NCI-H1417 treated with DMSO at 0.1 percent for 48 hours (cell line): ENCODE results near the gene CSMD2.
"Not testable (repeated sequence)": the region's sequence is repeated elsewhere in the genome, so short reads cannot be mapped to it uniquely, and the experiment has no call there.

Source experiments
- DNase-seq: peaks from one replicate; lab custom pipeline; 2025; lab: John Stamatoyannopoulos, UW

CSMD2 gene

DNA sequence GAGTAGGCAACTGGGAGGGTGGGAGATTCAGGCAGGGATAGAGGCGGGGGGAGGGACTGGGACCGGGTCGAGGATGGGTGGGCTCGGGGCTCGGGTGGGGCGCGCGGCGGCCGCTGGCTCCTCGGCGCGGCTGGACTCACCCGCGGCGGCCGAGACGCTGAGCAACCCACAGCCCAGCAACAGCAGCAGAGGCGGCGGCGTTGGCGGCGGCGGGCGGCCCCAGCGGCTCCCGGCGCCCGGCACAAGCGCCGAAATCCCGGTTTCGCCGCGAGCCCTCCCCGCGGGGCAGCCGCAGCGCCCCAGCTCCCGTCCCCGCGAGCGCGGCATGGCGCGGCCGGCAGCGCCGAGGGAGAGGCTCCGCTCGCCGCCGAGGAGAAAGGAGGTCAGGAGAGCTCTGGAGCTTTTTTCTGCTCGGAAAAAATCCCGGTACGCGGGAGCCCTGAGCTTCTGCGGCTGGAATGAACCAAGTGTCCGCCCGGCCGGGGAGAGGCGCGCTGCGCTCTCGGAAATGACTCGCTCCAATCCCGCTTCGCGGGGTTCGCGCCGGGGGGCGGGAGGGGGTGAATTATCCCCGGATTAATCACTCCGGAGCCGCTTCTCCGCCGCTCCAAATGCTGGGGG lies at the start of gene CSMD2:
Gene CSMD2 (minus strand): TSS at position 460 of the 621 bp plus-strand sequence. CDS start 133 bp downstream, at position 327.
- DNase-seq, result no peak

DNA sequence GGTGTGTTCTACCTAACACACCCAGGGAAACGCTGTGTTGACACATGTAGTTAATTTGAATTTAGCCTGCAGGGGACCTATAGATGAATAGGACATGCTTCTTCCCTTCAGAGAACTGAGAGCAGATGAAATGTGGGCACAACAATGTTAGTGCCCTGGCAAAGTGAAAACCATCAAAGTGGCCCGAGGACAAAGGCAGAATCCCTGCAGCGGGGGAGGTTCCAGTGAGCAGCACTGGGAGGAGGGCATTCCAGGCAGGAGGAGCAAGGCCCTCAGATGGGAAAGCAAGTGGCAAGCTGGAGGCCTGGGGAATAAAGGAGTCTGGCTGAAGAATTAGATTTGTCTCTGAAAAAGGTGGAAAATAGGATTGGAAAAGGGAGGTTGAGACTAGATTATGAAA lies 48.9 kb upstream of the CSMD2 start:
- DNase-seq, result no peak

DNA sequence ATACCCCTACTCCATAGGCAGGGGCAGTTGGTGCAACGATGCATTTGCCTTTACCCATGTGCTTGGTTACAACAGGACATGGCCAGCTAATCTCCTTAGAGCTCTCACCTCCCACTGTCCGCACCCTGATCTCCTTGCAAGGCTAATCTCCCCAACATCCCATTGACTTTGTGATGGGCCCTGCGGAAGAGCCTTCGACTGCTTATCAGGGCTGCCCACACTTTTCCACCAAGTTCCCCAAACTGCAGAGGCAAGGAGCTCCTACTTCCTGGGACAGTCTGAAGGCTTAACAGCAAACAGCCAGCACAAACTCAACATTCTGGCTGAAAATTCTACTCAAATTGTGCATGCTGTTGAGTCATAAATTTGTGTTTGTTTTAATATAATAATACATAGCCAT lies 47.6 kb upstream of the CSMD2 start:
- DNase-seq, result no peak

DNA sequence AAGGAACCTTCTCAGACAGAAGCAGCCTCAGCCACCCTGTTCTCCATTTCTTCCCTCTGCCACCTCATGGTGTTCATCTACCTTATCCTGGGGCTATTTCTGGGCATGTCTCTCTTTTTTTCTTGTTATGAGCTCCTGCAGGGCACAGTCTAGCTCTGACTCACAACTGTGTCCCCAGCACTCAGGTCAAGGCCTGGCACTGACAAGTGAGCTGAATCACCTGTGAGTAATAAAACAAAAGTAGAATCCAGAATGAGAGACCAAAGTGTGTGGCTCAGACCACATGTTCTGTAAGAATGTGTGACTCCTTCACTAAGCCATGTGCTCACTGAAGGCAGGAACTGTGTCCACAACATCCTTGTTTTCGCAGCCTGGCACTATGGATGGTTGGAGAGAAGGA lies 34.9 kb upstream of the CSMD2 start:
- no peak for DNase-seq

DNA sequence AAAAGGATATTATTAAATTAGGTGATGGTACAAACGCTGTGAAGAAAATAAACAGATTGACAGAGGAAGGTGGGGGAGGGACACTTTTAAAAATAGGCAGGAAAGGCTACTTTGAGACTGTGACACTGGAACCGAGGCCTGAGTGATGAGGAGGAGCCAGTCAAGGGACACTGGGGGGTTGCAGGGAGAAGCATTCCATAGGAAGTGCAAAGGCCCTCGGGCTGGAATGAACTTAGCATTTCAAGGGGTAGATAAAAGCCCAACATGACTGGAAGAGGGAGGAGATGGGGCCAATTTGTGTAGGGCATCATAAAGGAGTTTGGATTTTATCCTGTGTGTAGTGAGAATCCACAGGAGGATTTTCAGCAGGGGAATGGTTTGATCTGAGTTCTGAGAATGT lies 27.6 kb upstream of the CSMD2 start:
- no peak for DNase-seq

DNA sequence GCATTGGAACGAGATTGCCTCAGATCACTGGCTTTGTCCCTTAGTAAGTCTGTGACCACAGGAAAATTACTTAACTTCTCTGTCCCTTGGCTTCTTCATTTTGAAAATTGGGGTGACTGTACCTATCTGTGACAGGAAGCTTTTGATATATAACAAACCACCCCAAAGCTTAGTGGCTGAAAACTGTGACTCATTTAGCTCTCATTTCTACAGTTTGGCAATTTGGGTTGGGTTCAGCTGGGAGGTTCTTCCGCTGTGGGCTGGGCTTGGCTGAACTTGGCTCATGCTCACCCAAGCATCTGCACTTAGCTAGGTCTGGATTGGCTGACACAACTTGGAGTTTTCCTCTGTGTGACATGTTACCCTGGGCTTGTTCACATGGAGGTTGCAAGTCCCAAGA lies 25.7 kb upstream of the CSMD2 start:
- no peak for DNase-seq

DNA sequence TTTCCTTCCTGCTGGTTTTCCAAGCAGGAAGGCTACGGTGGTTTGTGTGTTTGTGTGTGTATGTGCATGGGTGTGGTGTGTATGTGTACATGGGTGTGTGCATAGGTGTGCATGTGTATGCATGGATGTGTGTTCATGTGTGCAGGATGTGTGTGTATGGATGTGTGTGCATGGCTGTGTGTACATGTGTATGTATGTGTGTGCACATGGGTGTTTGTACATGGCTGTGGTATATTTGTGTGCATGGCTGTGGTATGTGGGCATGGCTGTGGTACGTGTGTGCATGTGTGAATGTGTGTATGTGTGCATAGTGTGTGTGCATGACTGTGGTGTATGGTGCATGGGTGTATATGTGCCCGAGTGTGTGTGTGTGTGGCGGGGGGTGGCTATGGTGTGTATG lies 24.0 kb upstream of the CSMD2 start:
- no peak for DNase-seq

DNA sequence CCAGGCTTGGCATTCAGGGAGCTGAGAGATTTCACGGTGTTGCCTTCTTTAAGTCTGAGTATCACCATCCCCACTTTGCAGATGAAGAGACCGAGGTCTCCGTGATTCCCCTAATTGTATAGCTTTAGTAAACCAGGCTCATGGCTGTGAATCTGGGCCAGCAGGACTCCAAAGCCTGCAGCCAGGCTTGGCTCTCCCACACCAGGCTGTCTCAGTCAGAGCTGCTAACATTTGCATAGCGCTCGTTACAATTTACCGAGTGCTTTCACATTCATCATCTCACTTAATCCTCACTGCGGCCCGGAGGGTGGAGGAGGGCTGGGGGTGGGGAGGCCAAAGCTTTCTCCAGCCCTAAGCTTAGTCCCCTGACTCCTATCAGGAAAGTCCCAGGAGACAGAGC lies 23.4 kb upstream of the CSMD2 start:
- no peak for DNase-seq

DNA sequence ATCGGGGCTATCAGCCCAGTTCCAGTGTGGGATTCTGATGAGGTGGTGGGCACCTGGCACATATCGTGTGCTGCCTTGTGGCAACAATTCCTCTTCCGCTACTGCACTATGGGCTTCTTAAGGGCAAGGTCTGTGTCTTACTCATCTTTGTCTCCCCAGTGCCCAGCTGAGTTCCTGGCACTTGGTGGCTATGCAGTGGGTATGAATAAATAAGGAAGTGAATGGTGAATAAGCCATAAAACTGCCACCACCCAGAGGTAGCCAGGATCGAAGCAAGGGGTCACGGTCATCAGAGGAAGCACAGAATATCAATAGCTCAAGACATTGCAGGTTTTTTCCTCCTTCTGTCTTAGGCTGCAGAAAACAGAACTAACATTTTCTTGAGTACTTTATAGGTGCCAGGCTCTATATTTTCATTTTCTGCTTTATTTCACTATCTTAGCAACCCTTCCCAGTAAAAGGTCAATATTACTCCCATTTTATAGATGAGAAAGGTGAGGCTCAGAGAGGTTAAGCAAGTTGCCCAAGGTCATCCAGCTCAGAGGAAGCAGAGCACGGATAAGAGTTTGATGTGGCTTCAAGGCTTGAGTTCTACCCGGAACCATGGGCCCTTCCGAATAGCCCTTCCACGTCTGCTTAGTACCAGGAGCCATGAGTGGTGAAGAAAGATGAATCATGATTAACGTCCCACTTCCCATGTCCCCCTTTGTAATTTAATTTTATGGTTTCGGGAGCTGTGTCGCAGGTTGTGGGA lies 21.9 kb upstream of the CSMD2 start:
- no peak for DNase-seq

DNA sequence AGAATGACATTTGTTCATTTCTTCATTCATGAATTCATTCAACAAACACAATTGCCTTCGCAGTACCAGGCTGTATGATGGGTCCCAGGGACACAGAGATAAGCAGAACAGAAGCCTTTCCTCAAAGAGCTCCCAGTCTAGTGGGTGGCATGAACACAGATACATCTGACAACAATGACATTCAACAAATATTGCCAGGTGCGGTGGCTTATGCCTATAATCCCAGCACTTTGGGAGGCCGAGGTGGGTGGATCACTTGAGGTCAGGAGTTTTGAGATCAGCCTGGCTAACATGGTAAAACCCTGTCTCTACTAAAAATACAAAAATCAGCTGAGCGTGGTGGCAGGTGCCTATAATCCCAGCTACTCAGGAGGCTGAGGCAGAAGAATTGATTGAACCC lies 18.4 kb upstream of the CSMD2 start:
- not testable (repeated sequence) for DNase-seq

DNA sequence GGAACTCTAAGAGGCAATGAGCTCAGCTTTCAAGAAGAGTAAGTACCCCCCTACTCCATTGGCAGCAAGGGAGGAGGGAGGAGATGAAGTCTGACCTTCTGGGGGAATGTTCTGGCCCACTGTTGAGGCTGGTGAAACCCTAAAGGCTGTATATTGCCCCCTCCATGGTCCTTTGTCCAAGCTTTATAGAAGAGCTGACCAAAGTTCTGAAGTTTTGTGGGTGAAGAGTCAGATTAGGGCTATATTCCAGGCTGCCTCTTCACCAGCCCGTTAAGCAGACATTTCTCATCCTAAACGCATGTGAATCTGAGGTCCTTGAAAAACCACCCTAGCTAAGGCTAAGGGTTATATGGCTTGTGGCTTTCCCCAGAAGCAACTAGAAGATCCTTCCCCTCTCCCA lies 13.0 kb upstream of the CSMD2 start:
- no peak for DNase-seq

DNA sequence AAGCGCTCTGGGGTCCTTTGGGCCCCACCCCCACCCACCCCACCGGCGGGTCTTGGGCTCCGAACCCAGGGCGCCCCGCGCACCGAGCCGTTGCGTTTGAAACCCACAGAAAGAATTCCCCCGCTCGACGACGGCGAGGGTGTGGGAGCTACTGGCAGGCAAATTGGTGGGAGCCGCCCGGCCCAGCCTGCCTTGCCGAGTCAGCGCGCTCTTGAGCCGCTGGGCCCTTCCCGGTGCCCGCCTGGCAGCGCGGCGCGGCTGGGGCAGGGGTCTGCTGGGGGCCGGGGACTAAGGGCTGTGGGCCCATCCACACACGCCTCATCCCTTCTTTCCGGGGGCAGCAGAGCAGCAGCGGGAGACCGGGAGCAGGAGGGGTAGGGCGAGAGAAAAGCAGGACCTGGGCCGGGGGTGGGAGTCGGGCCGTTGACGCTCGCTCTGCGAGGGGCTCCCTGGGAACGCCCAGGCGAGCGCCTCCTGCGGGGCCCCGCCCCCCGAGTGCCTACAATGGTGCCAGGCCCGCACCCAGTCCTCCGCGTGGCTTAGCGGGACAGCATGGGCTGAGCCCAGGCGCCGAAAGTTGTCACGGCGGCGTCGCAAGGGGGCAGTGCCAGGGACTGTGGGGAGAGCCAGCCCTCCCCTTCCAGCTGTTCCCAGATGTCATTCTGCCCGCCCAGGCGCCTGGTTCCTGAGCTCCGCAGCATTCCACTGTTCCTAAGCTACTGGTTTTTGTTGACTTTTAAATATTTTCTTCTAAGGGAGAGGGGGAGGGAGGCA lies 12.0 kb upstream of the CSMD2 start, which contains the start of gene C1orf94:
Gene C1orf94 (plus strand): TSS at position 78 of the 774 bp plus-strand sequence. CDS start 883 bp downstream, outside the sequence.
- DNase-seq, result no peak

DNA sequence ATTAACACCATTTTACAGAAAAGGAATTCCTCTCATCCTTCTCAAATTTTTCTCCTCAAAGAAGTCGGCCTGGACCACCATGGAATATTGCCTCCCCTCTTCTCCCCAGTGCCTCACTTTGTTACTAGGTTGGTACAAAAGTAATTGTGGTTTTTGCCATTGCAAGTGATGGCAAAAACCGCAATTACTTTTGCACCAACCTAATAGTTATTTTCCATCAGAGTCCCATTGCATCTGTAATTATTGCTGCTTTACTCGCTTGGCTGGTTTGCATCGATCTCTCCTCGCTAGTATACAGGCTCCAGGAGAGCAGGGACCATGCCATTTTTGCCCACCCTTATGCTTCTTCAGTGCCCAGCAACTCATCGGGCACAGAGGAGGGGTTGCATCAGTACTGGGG lies 10.7 kb upstream of the CSMD2 start:
- DNase-seq, result no peak

DNA sequence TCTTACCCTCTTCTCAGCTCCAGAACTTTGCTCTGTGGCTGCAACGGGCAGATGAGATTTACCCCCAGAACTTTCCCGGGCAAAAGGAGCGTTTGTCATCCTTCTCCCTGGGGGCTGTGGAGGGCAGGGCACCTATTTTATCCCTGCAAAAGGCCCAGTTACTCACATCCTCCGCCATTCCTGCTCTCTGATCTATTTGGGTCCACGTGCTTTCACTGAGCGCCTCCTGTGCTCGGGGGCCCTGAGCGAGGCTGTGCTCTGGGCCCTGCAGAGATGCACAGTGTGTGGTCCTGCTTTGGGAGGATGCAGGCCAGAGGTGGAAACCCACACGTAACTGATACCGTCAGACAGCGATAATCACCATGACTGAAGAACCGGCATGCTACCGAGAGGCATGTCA lies 2.4 kb upstream of the CSMD2 start:
- DNase-seq, result no peak

DNA sequence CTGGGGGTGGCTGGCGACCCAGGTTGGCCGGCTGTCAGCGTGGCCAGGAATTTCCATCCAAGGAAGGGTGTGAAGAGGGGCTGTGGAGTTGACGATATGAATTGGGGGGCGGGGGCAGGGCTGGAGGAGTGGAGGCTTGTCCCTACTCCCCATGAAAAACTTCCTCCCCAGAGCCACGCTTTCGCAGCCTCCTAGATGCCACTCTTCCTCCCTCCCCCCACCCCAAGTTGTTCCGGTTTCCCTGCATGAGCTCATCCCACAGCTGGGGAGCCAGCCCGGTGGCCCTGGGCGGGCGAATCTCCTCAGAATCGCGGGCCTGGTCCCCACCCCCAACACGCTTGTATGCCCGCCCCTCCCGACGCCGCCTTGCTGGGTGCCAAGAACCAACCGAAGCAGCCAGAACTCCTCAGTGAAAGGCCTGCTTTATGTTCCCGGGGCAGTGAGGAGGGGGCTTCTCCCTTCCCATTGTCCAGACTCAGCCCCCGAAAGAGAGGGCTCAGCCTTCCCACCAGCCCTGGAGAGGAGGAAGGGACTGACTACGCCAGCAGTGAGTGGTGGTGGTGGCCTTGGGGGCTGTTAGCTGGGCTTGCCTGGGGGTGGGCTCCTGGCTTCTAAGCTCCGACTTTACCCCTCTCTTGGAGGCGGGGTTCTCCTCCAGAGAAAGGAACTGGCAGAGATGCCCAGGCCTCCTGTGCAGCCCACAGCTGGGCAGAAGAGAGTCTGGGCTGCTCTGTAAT lies 1.8 kb upstream of the CSMD2 start:
- DNase-seq, result no peak

DNA sequence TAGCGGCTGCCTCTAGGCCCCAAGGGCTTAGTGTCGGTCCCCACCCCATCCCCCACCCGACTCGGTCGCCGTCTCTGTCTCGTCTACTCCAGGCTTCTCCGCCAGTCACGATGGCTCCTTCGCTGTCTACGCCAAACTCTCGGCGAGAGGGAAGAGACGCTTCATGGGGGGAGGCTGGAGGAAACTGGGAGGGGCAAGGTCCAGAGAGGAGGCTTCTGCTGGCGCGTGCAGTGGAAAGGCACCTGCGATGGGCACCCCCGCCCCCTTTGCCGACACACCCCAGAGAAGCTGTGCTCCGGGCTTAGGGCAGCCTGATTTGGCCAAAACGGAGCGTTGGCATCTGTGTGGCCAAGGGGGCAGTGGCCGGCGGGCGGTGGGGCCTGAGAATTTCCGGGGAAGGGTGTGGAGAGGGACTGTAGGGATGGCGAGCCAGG lies 1.2 kb upstream of the CSMD2 start:
- DNase-seq, result no peak

DNA sequence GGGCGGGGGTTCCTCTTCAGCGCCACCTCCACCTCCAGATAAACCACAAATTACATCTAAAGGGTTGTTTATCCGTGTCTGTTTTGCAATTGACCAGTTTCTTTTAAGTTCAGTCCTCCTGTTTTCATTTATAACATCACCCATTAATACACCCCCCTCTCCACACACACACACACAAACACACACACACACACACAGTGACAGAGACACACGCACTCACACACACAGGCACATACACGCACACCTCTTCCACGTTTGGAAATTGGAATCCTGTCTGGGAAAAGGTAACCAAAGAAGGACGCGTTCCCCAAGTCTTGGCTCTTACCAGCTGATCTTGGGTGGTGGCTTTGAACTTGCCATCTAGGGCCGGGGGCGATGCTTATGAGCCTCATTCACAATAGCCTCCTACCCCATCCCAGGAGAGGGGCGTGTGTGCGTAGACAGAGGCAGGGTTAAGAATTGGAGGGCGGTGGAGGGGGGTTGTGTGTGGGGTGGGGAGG lies 442 bp upstream of the CSMD2 start:
- DNase-seq, result no peak

DNA sequence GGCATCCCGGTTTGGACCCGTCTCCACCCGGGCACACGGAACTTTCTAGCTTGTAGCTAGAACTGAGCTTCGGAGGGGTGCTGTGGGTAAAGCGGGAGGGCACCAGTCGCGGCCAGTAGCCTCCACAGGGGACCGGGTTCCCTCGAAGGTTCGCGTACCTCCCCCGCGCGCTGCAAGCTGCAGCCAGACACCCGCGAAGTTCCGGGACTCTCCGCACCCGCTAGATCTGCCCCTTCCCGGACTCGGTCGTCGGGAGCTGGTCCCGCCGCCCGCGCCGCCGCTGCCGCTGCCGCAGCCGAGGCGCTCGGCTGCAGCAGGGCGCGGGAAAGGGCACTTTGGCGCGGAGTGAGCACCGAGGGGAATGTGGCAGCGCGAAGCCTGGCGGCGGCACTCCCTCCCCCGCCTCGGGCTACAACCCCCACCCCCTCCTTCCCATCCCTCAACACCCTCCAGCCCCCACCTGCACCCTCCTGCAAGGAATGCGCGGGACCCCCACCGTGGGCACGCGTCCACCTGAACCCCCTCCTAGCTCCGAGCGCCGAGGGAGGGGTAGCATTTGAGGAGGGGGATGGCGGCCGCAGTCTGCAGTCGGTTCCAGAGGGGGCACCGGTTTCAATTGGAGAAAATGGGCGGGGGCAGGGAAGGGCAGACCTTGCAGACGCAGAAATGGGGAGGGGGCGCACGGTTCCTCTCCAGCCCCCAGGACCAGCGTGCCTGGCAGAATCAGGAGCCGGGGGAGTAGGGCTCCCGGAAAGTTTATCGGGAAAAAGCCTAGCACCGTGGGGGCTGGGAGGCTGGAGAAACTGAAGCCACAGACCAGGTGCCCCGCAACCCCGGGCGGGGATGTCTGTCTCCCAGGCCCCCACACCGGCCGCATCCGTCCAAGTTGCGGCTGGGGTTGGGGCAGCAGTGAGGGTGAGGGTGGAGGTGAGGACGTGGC lies 968 bp downstream of the CSMD2 start:
- no peak for DNase-seq

DNA sequence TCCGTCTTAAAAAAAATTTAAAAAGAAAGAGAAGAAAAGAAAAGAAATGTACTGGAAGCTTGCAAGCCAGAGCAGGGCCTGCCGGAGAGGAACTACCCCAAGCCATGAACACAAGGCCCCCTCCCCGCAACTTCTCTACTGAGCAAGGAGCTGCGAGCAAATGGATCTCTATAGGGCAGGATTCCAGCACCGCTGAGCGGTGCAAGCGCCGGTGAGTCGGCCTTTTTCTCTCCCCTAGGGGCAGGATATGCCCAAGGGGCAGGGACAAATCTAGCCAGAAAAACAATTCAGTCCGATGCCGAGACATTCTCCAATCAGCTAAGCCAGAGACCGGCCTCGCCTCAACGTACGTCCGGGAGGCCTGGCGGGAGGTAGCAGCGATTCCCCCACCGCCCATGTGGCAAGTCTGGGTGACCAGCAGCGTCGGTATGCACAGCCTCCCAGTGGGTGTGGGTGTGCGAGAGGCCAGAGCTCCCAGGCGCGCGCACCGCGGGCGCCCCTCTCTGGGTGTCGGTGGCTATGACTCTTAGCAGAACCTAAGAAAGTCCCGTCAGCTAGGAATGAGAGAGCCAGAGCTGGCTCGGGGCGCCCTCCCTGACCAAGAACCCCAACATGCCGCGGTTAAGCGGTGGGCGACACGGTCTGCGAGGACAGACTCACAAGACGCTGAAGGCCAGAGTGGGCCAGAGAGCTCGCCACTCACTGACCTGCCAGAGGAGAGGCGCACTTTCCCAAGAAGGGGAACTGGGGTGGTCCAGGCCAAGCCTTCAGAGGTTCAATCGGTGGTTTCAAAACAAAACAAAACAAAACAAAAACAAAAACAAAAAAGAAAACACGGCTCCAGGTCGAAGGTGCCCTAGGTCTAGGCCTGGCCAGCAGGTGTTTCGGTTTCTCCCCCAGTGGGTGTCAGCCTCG lies 1.9 kb downstream of the CSMD2 start:
- no peak for DNase-seq

DNA sequence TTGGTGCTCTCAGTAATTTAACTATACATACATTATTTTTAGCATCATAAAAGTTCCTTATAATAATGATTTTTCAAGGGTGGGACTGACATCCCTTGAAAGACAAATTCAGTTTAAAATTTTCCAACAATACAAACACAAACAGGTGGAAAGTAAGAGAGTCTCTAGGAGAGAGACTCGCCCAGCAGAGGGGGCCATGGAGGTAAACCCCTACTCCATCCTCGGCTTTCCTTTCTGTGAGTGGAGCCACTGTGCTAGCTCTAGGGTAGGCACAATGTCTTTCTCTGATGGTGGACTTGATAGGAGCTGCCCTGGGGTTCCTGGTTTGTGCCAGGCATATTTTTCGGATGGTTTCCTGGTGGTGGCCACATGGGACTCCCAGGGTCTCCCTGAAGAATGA lies 8.3 kb downstream of the CSMD2 start:
- no peak for DNase-seq
